ENCODE data around the gene SMPDL3A. TPM values are rescaled to one million over a fixed set of nuclear protein-coding genes. Genes with fewer than 3 reads are reported as not detected.
A peak's percentile ranks its signal among the peaks of the same experiment; 100 is the strongest.

SMPDL3A gene
- total RNA-seq, 2 experiments from 2014 or later, result 0.22 to 0.52 TPM

GRCh38 chr6:122749451-122750050 lies 39.5 kb upstream of the SMPDL3A start:
- H3K27me3 Mint-ChIP-seq, result no peaks in the 10 kb centered on the region
- TF ChIP-seq CTCF (IDR thresholded peaks at IDR 0.05), result no peak
- peaks cover 3% of the 10 kb centered on the region for H3K4me1 ChIP-seq (ENCODE audit: insufficient read depth, low read length)
- no peaks in the 10 kb centered on the region for H3K27me3 ChIP-seq (ENCODE audit: control insufficient read depth in 1 of 2, insufficient read depth in 2 of 2, low read length in 2 of 2)
- intact Hi-C loops (cut with DNase I, micrococcal nuclease), result no loop called here
- ChIA-PET CTCF (no interaction called here), POLR2A (no interaction called here)
- no peak for ATAC-seq (ENCODE audit: poor library complexity)
- no peaks in the 10 kb centered on the region for H3K36me3 Mint-ChIP-seq (ENCODE audit: low read depth)
- H3K27ac Mint-ChIP-seq, result no peak overlapping the region
- H3K4me1 Mint-ChIP-seq (ENCODE audit: low read depth), result peaks cover 21% of the 10 kb centered on the region
- DNase-seq, result no peak
- no peaks in the 10 kb centered on the region for H3K9me3 Mint-ChIP-seq
- no peak overlapping the region for H3K4me3 ChIP-seq (ENCODE audit: low read length)
- H3K9me3 ChIP-seq (ENCODE audit: control insufficient read depth in 1 of 2, insufficient read depth in 1 of 2, low read length in 2 of 2), result no peaks in the 10 kb centered on the region
- no peak overlapping the region for H3K27ac ChIP-seq (ENCODE audit: low read depth in 1 of 2, low read length in 2 of 2)
- no peak overlapping the region for H3K4me3 Mint-ChIP-seq
- no peaks in the 10 kb centered on the region for H3K36me3 ChIP-seq (ENCODE audit: insufficient read depth, low read length)

- peaks cover 3% of the 10 kb centered on the region for H3K4me1 ChIP-seq (ENCODE audit: insufficient read depth, low read length)
Observed at GRCh38 chr6:122751326-122751725, 37.7 kb upstream of the SMPDL3A start.

DNA sequence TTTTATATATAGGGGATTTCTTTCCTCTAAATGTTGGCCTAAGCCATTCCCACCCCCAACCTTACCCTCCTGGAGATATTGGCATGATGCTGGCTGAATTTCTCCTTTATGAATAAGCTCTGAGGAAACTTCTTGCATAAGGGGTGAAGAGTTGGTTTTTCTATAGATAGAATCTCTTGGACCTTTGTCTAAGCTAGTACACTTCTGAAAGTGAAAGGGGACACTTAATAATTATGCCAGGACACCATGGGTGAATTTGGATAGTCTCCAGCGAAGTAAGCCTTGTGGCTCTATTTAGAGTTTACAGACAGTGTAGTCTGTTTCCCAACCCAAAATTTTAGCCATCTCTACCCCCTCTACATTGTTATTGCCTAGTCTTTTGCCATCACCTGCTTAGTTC lies 36.6 kb upstream of the SMPDL3A start:
- Mint-ChIP-seq H3K4me1 (ENCODE audit: low read depth) (peaks cover 21% of the 10 kb centered on the region), H3K27ac (no peak overlapping the region), H3K36me3 (ENCODE audit: low read depth) (no peaks in the 10 kb centered on the region), H3K27me3 (no peaks in the 10 kb centered on the region), H3K9me3 (no peaks in the 10 kb centered on the region), H3K4me3 (no peak overlapping the region)
- no peaks in the 10 kb centered on the region for H3K9me3 ChIP-seq (ENCODE audit: control insufficient read depth in 1 of 2, insufficient read depth in 1 of 2, low read length in 2 of 2)
- CTCF ChIA-PET, result no interaction called here
- no peak for ATAC-seq (ENCODE audit: poor library complexity)
- peaks cover 3% of the 10 kb centered on the region for H3K4me1 ChIP-seq (ENCODE audit: insufficient read depth, low read length)
- no peaks in the 10 kb centered on the region for H3K36me3 ChIP-seq (ENCODE audit: insufficient read depth, low read length)
- intact Hi-C loops (cut with DNase I, micrococcal nuclease), result no loop called here
- POLR2A ChIA-PET, result no interaction called here
- no peak overlapping the region for H3K27ac ChIP-seq (ENCODE audit: low read depth in 1 of 2, low read length in 2 of 2)
- H3K27me3 ChIP-seq (ENCODE audit: control insufficient read depth in 1 of 2, insufficient read depth in 2 of 2, low read length in 2 of 2), result no peaks in the 10 kb centered on the region
- no peak for DNase-seq
- no peak for TF ChIP-seq CTCF (IDR thresholded peaks at IDR 0.05)
- H3K4me3 ChIP-seq (ENCODE audit: low read length), result no peak overlapping the region

More at GRCh38 chr6:122751326-122751725, 37.7 kb upstream of the SMPDL3A start:
- H3K9me3 Mint-ChIP-seq, result no peaks in the 10 kb centered on the region
- Histone ChIP-seq H3K4me3 (ENCODE audit: low read length) (no peak overlapping the region), H3K27ac (ENCODE audit: low read depth in 1 of 2, low read length in 2 of 2) (no peak overlapping the region), H3K27me3 (ENCODE audit: control insufficient read depth in 1 of 2, insufficient read depth in 2 of 2, low read length in 2 of 2) (no peaks in the 10 kb centered on the region), H3K9me3 (ENCODE audit: control insufficient read depth in 1 of 2, insufficient read depth in 1 of 2, low read length in 2 of 2) (no peaks in the 10 kb centered on the region), H3K36me3 (ENCODE audit: insufficient read depth, low read length) (no peaks in the 10 kb centered on the region)
- ChIA-PET CTCF (no interaction called here), POLR2A (interaction anchor here (0.7 kb wide), 1 partner anchor 26 kb away, joined by 3 read pairs; no protein-coding TSS in a partner anchor)
- peak overlapping the region; percentile 12 for H3K27ac Mint-ChIP-seq
- intact Hi-C loops (cut with DNase I, micrococcal nuclease), result no loop called here
- ATAC-seq (ENCODE audit: poor library complexity) (no peak), DNase-seq (peak in 1 of 14 experiments; percentile 45)
- TF ChIP-seq CTCF (IDR thresholded peaks at IDR 0.05), result no peak
- H3K4me3 Mint-ChIP-seq, result no peak overlapping the region
- H3K4me1 Mint-ChIP-seq (ENCODE audit: low read depth), result peaks cover 21% of the 10 kb centered on the region
- no peaks in the 10 kb centered on the region for H3K36me3 Mint-ChIP-seq (ENCODE audit: low read depth)
- H3K27me3 Mint-ChIP-seq, result no peaks in the 10 kb centered on the region

Measured in CD4-positive, alpha-beta T cell (primary cell).